Nephron (organoid): Measurements from ENCODE around the gene AGAP3.

ENCODE experiments used
- H3K27ac Mint-ChIP-seq, 3 experiments: 2 replicates each; pipeline ENCODE4 v1.8.0; 2020; ENCODE audit warnings: mixed read lengths in 3 of 3, mild to moderate bottlenecking in 2 of 3, moderate library complexity in 1 of 3
- H3K27me3 Mint-ChIP-seq: 2 replicates; pipeline ENCODE4 v1.8.0; 2021; ENCODE audit warnings: low read depth, mild to moderate bottlenecking, moderate library complexity, mixed read lengths
- H3K36me3 Mint-ChIP-seq: 2 replicates; pipeline ENCODE4 v1.8.0; 2020; ENCODE audit warnings: low read depth, mixed read lengths
- H3K4me1 Mint-ChIP-seq: 2 replicates; pipeline ENCODE4 v1.8.0; 2020; ENCODE audit warnings: mixed read lengths
- H3K4me3 Mint-ChIP-seq, 3 experiments: 2 replicates each; pipeline ENCODE4 v1.8.0; 2020; ENCODE audit warnings: mild to moderate bottlenecking in 3 of 3, mixed read lengths in 3 of 3, moderate library complexity in 2 of 3
- H3K9me3 Mint-ChIP-seq: 2 replicates; pipeline ENCODE4 v1.8.0; 2020; ENCODE audit warnings: mixed read lengths
- CTCF ChIP-seq, 3 experiments: fragments of 200-600 bp; sonication (generic); IDR thresholded peaks; one replicate each; pipeline ENCODE4 v1.5.0; 2021; ENCODE audit warnings: antibody characterized with exemption in 3 of 3; ENCODE audit not compliant: unreplicated experiment in 3 of 3

Gene AGAP3

GRCh38 chr7:151161757-151162156 is 75.5 kb downstream of the AGAP3 start:
- peaks cover 16% of the 10 kb centered on the region for H3K27me3 Mint-ChIP-seq
- no peaks in the 10 kb centered on the region for H3K9me3 Mint-ChIP-seq
- H3K36me3 Mint-ChIP-seq = no peaks in the 10 kb centered on the region
- no peak overlapping the region for H3K4me3 Mint-ChIP-seq
- TF ChIP-seq CTCF (IDR thresholded peaks at IDR 0.05; ENCODE audit: unreplicated experiment in 3 of 3) = no peak
- no peak overlapping the region for H3K27ac Mint-ChIP-seq
- H3K4me1 Mint-ChIP-seq = no peaks in the 10 kb centered on the region

GRCh38 chr7:151166629-151167196 is 80.4 kb downstream of the AGAP3 start:
- no peaks in the 10 kb centered on the region for H3K9me3 Mint-ChIP-seq
- no peaks in the 10 kb centered on the region for H3K36me3 Mint-ChIP-seq
- H3K4me3 Mint-ChIP-seq = peak overlapping the region; percentile 72 to 80 (median 73)
- H3K27ac Mint-ChIP-seq = no peak overlapping the region
- H3K27me3 Mint-ChIP-seq = peaks cover 36% of the 10 kb centered on the region
- H3K4me1 Mint-ChIP-seq = peaks cover 6% of the 10 kb centered on the region
- no peak for TF ChIP-seq CTCF (IDR thresholded peaks at IDR 0.05; ENCODE audit: unreplicated experiment in 3 of 3)

- peaks cover 43% of the 10 kb centered on the region for H3K27me3 Mint-ChIP-seq
- H3K36me3 Mint-ChIP-seq = no peaks in the 10 kb centered on the region
- no peak within 1 kb of the TSS for H3K27ac Mint-ChIP-seq
- H3K9me3 Mint-ChIP-seq = peaks cover 3% of the 10 kb centered on the region
- peak within 1 kb of the TSS; percentile 76 to 84 (median 80) for H3K4me3 Mint-ChIP-seq
- TF ChIP-seq CTCF (IDR thresholded peaks at IDR 0.05; ENCODE audit: unreplicated experiment in 3 of 3) = peak; percentile 23 to 32 (median 30)
- peaks cover 6% of the 10 kb centered on the region for H3K4me1 Mint-ChIP-seq
These were observed 81.1 kb downstream of the AGAP3 start, which contains the start of gene GBX1 for GRCh38 chr7:151167197-151167961. TSS of gene GBX1 (minus strand) at chr7:151167694. CDS start at chr7:151167548, 146 bp downstream.

- peak; percentile 53 to 71 (median 56) for TF ChIP-seq CTCF (IDR thresholded peaks at IDR 0.05; ENCODE audit: unreplicated experiment in 3 of 3)
- no peaks in the 10 kb centered on the region for H3K36me3 Mint-ChIP-seq
- H3K9me3 Mint-ChIP-seq = peaks cover 8% of the 10 kb centered on the region
- peaks cover 51% of the 10 kb centered on the region for H3K27me3 Mint-ChIP-seq
- H3K4me1 Mint-ChIP-seq = peaks cover 6% of the 10 kb centered on the region
- peak overlapping the region; percentile 70 to 84 (median 76) for H3K4me3 Mint-ChIP-seq
- no peak overlapping the region for H3K27ac Mint-ChIP-seq
These were observed 81.9 kb downstream of the AGAP3 start for GRCh38 chr7:151168003-151168786.

GRCh38 chr7:151168787-151169162 is 82.5 kb downstream of the AGAP3 start:
- Mint-ChIP-seq H3K27me3 (peaks cover 57% of the 10 kb centered on the region), H3K27ac (no peak overlapping the region), H3K4me3 (peak overlapping the region; percentile 70 to 84 (median 76)), H3K4me1 (peaks cover 6% of the 10 kb centered on the region), H3K9me3 (peaks cover 8% of the 10 kb centered on the region), H3K36me3 (no peaks in the 10 kb centered on the region)
- no peak for TF ChIP-seq CTCF (IDR thresholded peaks at IDR 0.05; ENCODE audit: unreplicated experiment in 3 of 3)
